Hepatocyte (in vitro differentiated cells): ENCODE results near the gene DLGAP4. TPM values are rescaled to one million over a fixed set of nuclear protein-coding genes. Genes with fewer than 3 reads are reported as not detected.

Experiments
- DNase-seq: peaks from one replicate; pipeline ENCODE4 v3.0.0-alpha.2; 2016; ENCODE audit warnings: low spot score
- H2AFZ ChIP-seq: fragments of 200-600 bp; sonication (generic); 2 replicates; pipeline ENCODE4 v1.6.0; 2016; ENCODE audit warnings: antibody characterized with exemption, mild to moderate bottlenecking
- H3K27ac ChIP-seq: fragments of 200-600 bp; sonication (generic); 2 replicates; pipeline ENCODE4 v1.5.1; 2016; ENCODE audit warnings: mild to moderate bottlenecking
- H3K27me3 ChIP-seq: fragments of 200-600 bp; sonication (generic); 2 replicates; pipeline ENCODE4 v1.6.1; 2016
- H3K36me3 ChIP-seq: fragments of 200-600 bp; sonication (generic); replicated peaks from 2 replicates; pipeline ENCODE4 v1.5.1; 2016; ENCODE audit warnings: low read depth; ENCODE audit not compliant: insufficient read depth
- H3K4me1 ChIP-seq: fragments of 200-600 bp; sonication (generic); 2 replicates; pipeline ENCODE4 v1.5.1; 2016; ENCODE audit warnings: mild to moderate bottlenecking, moderate library complexity; ENCODE audit not compliant: insufficient read depth
- H3K4me2 ChIP-seq: fragments of 200-600 bp; sonication (generic); 2 replicates; pipeline ENCODE4 v1.6.0; 2016
- H3K4me3 ChIP-seq: fragments of 200-600 bp; sonication (generic); 2 replicates; pipeline ENCODE4 v1.5.1; 2016; ENCODE audit warnings: mild to moderate bottlenecking
- H3K79me2 ChIP-seq: fragments of 200-600 bp; sonication (generic); 2 replicates; pipeline ENCODE4 v1.6.0; 2017; ENCODE audit warnings: mild to moderate bottlenecking
- H3K9me2 ChIP-seq: fragments of 200-600 bp; sonication (generic); replicated peaks from 2 replicates; pipeline ENCODE4 v1.6.0; 2017; ENCODE audit warnings: mild to moderate bottlenecking; ENCODE audit not compliant: insufficient read depth
- H3K9me3 ChIP-seq: fragments of 200-600 bp; sonication (generic); 2 replicates; pipeline ENCODE4 v1.5.1; 2016; ENCODE audit warnings: low read depth, mild to moderate bottlenecking
- H4K20me1 ChIP-seq: fragments of 200-600 bp; sonication (generic); 2 replicates; pipeline ENCODE4 v1.6.0; 2016; ENCODE audit warnings: mild to moderate bottlenecking; ENCODE audit not compliant: insufficient read depth, poor library complexity, severe bottlenecking
- EZH2 ChIP-seq: fragments of 200-600 bp; sonication (generic); IDR thresholded peaks from 2 replicates; pipeline ENCODE4 v1.6.1; 2016; ENCODE audit warnings: antibody characterized with exemption, mild to moderate bottlenecking, borderline replicate concordance
- EZH2phosphoT487 ChIP-seq: fragments of 200-600 bp; sonication (generic); IDR thresholded peaks from one replicate; pipeline ENCODE4 v1.6.1; 2018; ENCODE audit warnings: antibody characterized with exemption, mild to moderate bottlenecking, low read depth, moderate library complexity; ENCODE audit not compliant: unreplicated experiment, severe bottlenecking
- WGBS: methylation state at CpG from one replicate; pipeline ENCODE4 v1.1.6; 2016; ENCODE audit warnings: low lambda C conversion rate; ENCODE audit errors: missing lambda C conversion rate; 5-methylcytosine and 5-hydroxymethylcytosine counted together
- polyA plus RNA-seq: library from polyadenylated mRNA; unstranded; fragments of >200 nt; fragmentation: Nextera tagmentation; extraction: Ambion mirVana; gene quantifications from 2 replicates; pipeline ENCODE4 v1.2.1, GENCODE V29; 2016
- total RNA-seq: library from RNA; depleted of rRNA; stranded (reverse); fragments of >200 nt; gene quantifications from 2 replicates; pipeline ENCODE4 v1.2.3, GENCODE V29; 2014
- TF ChIP-seq, protein P1 (sequence below): fragments of 200-600 bp; sonication (generic); IDR thresholded peaks from 2 replicates; pipeline ENCODE4 v1.5.1; 2016; ENCODE audit warnings: antibody characterized with exemption, mild to moderate bottlenecking; ENCODE audit not compliant: poor library complexity

DLGAP4 gene
- total and polyA plus RNA-seq, 2 experiments from 2014 or later, result 16.5 to 39.4 TPM

DNA sequence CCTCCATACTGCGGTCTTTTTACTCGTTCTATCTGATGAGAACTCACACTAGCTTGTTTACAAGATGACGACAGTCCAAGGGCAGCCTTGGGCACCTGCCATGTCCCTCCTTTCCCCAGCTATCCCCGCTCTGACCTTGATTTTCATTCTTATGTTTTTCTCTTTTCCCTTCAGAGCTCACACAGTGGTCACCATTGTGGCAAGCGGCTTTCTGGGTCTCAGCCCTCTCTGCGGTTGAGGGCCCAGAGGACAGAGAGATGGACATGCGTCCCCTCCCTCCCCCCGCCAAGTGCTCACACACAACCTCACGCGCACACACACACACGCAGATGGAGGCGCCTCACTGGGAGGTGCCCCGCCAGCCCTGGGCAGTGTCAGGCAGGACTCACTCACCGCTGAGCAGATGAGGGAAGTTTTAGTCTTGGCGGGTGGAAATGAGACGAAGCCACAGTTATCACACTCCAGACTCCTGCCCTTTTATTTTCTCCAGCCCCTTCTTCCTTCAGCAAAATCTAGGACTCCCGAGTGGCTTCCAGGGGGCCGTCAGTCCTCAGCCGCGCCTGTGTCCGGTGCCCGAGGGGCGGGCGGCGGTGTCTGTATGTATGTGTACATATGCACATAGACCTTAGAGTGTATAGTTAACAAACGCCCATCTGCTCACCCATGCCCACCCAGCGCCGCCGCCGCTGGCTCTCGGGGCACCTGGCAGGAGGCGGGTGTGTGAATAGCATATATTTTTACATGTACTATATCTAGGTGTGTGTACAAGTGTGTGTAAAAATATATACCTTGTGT, 221.4 kb downstream of the DLGAP4 start:
- Histone ChIP-seq H3K79me2 (peaks cover 4% of the 10 kb centered on the region), H3K9me3 (no peaks in the 10 kb centered on the region), H3K9me2 (no peaks in the 10 kb centered on the region), H3K36me3 (no peaks in the 10 kb centered on the region), H3K4me3 (no peak overlapping the region), H3K27me3 (no peaks in the 10 kb centered on the region), H2AFZ (no peak overlapping the region), H4K20me1 (no peaks in the 10 kb centered on the region), H3K27ac (no peak overlapping the region), H3K4me2 (no peak overlapping the region), H3K4me1 (no peaks in the 10 kb centered on the region)
- TF ChIP-seq EZH2 (no peak), EZH2phosphoT487 (no peak)
- TF ChIP-seq, protein P1, sequence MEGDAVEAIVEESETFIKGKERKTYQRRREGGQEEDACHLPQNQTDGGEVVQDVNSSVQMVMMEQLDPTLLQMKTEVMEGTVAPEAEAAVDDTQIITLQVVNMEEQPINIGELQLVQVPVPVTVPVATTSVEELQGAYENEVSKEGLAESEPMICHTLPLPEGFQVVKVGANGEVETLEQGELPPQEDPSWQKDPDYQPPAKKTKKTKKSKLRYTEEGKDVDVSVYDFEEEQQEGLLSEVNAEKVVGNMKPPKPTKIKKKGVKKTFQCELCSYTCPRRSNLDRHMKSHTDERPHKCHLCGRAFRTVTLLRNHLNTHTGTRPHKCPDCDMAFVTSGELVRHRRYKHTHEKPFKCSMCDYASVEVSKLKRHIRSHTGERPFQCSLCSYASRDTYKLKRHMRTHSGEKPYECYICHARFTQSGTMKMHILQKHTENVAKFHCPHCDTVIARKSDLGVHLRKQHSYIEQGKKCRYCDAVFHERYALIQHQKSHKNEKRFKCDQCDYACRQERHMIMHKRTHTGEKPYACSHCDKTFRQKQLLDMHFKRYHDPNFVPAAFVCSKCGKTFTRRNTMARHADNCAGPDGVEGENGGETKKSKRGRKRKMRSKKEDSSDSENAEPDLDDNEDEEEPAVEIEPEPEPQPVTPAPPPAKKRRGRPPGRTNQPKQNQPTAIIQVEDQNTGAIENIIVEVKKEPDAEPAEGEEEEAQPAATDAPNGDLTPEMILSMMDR, result no peak
- WGBS, result 94% methylated on average over 32 of the region's 32 CpGs
- DNase-seq, result no peak

DNA sequence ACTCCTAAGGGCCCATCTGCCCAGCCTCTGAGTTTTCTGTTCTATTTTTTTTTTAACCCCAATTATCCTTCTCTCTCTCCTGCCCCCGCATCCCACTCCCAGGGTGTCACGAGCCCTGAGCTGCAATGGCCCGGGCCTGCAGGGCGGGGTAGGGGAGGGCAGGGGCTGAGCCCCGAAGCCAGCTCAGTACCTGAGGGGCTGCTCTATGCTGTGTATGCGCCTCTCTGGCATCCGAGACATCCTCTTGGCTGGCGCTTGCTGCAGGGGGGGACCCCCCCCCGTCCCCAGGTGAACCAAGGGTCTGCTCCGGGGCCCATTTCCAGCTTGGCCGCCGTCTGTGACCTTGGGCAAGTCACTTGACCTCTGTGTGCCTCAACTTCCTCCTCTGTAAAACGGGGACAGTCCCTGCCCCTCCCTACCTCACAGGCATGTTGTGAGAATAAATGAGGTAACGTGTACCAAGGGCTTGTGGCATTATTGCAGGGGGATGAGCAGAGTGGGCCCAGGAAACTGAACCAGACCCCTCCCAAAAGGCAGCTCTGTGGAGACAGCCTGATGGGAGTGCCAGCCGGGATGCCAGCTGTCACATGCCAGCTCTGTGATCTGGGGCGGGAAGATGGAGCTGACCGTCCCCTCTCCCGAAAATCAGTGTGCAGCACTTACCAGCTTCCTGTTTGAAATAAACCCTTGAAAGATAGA, 222.2 kb downstream of the DLGAP4 start:
- Histone ChIP-seq H3K36me3 (no peaks in the 10 kb centered on the region), H3K9me3 (no peaks in the 10 kb centered on the region), H3K4me2 (no peak overlapping the region), H3K9me2 (no peaks in the 10 kb centered on the region), H3K4me1 (no peaks in the 10 kb centered on the region), H3K27me3 (no peaks in the 10 kb centered on the region), H2AFZ (no peak overlapping the region), H3K4me3 (no peak overlapping the region), H4K20me1 (no peaks in the 10 kb centered on the region), H3K27ac (no peak overlapping the region), H3K79me2 (peaks cover 4% of the 10 kb centered on the region)
- TF ChIP-seq, protein P1, result no peak
- no peak for TF ChIP-seq EZH2
- TF ChIP-seq EZH2phosphoT487, result no peak
- no peak for DNase-seq
- WGBS, result 94% methylated on average over 9 of the region's 18 CpGs

DNA sequence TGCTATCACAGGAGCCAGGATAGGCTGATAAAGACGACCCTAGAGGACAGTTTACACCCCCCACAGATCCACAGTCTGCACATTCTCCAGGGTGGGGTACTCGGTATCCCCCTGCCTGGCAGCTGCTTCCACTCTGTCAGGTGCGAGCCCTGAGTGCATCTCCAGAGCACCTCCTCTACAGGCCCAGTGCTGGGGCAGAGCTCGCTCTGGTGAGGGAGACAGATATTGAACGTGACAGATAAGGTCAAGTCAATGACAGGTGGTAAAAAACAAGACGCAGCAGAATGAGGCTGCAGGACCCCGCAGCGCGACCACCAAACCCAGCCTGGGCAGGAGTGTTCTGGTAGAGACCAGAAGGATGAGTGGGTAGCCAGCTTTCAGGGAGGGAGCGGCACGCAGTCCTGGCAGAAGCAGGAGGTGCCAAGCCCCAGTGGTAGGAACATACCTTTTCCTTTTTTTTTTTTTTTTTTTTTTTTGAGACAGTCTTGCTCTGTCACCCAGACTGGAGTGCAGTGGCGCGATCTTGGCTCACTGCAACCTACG, 222.8 kb downstream of the DLGAP4 start:
- Histone ChIP-seq H2AFZ (no peak overlapping the region), H3K4me1 (no peaks in the 10 kb centered on the region), H4K20me1 (no peaks in the 10 kb centered on the region), H3K79me2 (peaks cover under 1% of the 10 kb centered on the region), H3K27ac (no peak overlapping the region), H3K27me3 (no peaks in the 10 kb centered on the region), H3K4me3 (no peak overlapping the region), H3K4me2 (no peak overlapping the region), H3K9me3 (no peaks in the 10 kb centered on the region), H3K9me2 (no peaks in the 10 kb centered on the region), H3K36me3 (no peaks in the 10 kb centered on the region)
- TF ChIP-seq EZH2phosphoT487 (no peak), EZH2 (no peak)
- TF ChIP-seq, protein P1, result no peak
- no peak for DNase-seq
- WGBS, result 92% methylated on average over 14 of the region's 14 CpGs
